Kidney (tissue), 14 donors: ENCODE results near the gene SLFN11. TPM values are rescaled to one million over a fixed set of nuclear protein-coding genes. Genes with fewer than 3 reads are reported as not detected.

Experiments
- DNase-seq, 5 donors: peaks; one replicate each; pipeline ENCODE4 v3.0.0-alpha.2; 2013 to 2020
- FAIRE-seq: peaks from 2 replicates; lab custom pipeline; 2012; peaks lifted over from hg19 to GRCh38; lab: Jason Lieb, UNC
- H3K27ac ChIP-seq, 2 donors: one replicate each; pipeline ENCODE4 v1.7.0; 2013; ENCODE audit warnings: low read depth in 2 of 2, low read length in 2 of 2, inconsistent platforms in 1 of 2
- H3K27me3 ChIP-seq: one replicate; pipeline ENCODE4 v1.7.1; 2013; ENCODE audit warnings: low read length, inconsistent platforms; ENCODE audit not compliant: control insufficient read depth, insufficient read depth
- H3K36me3 ChIP-seq, 3 donors: one replicate each; pipeline versions ENCODE4 v1.7.0 to v1.7.1; 2013; ENCODE audit warnings: low read length in 3 of 3, control low read depth in 1 of 3, inconsistent platforms in 1 of 3; ENCODE audit not compliant: insufficient read depth in 3 of 3, control insufficient read depth in 2 of 3
- H3K4me1 ChIP-seq, 3 donors: one replicate each; pipeline versions ENCODE4 v1.7.0 to v1.7.1; 2013; ENCODE audit warnings: low read length in 3 of 3, inconsistent platforms in 1 of 3, low read depth in 1 of 3; ENCODE audit not compliant: control insufficient read depth in 2 of 3, insufficient read depth in 2 of 3
- H3K4me3 ChIP-seq, 3 donors: one replicate each; pipeline versions ENCODE4 v1.7.0 to v1.8.1; 2013; ENCODE audit warnings: low read length in 3 of 3, control low read depth in 1 of 3, inconsistent platforms in 1 of 3
- H3K9ac ChIP-seq, 3 donors: one replicate each; pipeline versions ENCODE4 v1.7.0 to v1.7.1; 2013; ENCODE audit warnings: low read length in 3 of 3, control low read depth in 1 of 3, inconsistent platforms in 1 of 3
- H3K9me3 ChIP-seq, 3 donors: one replicate each; pipeline versions ENCODE4 v1.7.0 to v1.7.1; 2013; ENCODE audit warnings: low read length in 3 of 3, control low read depth in 1 of 3, inconsistent platforms in 1 of 3; ENCODE audit not compliant: control insufficient read depth in 2 of 3, insufficient read depth in 1 of 3
- CTCF ChIP-seq: IDR thresholded peaks from 3 replicates; pipeline ENCODE4 v1.5.1; 2012; ENCODE audit warnings: mild to moderate bottlenecking, moderate library complexity, borderline replicate concordance; ENCODE audit not compliant: insufficient read depth; ENCODE audit errors: extremely low read depth
- intact Hi-C: fragments of 100-400 bp; cut with DNase I; formaldehyde crosslinking; loops from one replicate; pipeline ENCODE4 v1.11.1; 2022
- polyA plus RNA-seq: library from polyadenylated mRNA; stranded (reverse); fragments of 350-450 nt; fragmentation: Illumina TruSeq; extraction: RNeasy Lipid Tissue Mini Kit (QIAGEN cat#74804); gene quantifications from one replicate; pipeline ENCODE4 v1.2.3, GENCODE V29; 2014; ENCODE audit warnings: low read depth, low replicate concordance; ENCODE audit not compliant: insufficient read depth
- total RNA-seq: library from RNA; stranded (reverse); fragmentation: NEBNext Ultra II Directional; extraction: Animal tissue kit (Norgen Biotek cat#: 25700); gene quantifications from one replicate; pipeline ENCODE4 v1.2.1, GENCODE V29; 2021
- donor health status: control.
- donor health status: control.
- donor health status: control.
- donor health status: control.
- donor health status: control.
- donor health status: DM: yes; HTN: yes; CAD: no.
- donor health status: Normal renal cell carcinoma (clear cell type).

The SLFN11 gene
- total and polyA plus RNA-seq, 2 donors from 2014 or later, result 4.0 to 31.9 TPM

DNA sequence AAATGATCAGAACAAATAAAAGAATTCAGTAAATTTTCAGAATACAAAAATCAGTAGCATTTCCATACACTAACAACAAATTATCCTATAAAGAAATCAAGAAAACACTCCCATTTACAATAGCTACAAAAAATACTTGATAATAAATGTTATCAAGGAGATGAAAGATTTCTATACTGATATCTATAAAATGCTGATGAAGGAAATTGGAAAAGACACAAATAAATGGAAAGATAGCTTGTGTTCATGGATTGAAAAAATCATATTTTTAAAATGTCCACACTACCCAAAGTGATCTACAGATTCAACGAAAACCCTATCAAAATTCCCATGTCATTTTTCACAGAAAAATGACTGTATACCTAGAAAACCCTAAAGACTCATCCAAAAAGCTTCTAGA is 40.8 kb upstream of the SLFN11 start:
- Histone ChIP-seq H3K36me3 (peaks cover 2 to 10% (median 5%) of the 10 kb centered on the region in 3 donors), H3K4me1 (no peaks in the 10 kb centered on the region), H3K27me3 (no peaks in the 10 kb centered on the region), H3K27ac (no peak overlapping the region), H3K9me3 (no peaks in the 10 kb centered on the region), H3K9ac (no peak overlapping the region), H3K4me3 (no peak overlapping the region)
- DNase-seq, result no peak
- FAIRE-seq, result no peak
- TF ChIP-seq CTCF, result no peak
- intact Hi-C loops, result no loop called here

DNA sequence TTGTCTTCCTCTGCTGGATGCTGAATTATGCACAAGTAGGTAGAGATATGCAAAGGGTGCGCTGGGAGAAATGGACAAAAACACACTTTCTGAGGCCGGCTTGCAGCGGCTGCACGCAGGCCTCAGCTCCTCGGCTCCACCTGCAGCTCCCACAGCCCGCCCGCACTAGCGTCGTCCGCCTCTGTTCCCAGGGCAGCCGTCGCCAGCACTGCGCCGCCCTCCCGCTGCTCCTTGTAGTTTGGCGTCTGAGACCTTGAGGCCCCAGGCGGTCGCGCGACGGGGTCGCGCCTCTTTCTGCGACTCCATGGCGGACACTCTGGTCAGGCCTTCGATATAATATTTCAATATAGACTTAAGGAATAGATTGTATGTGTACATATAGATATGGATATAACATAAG is 34.1 kb upstream of the SLFN11 start:
- DNase-seq (no peak), FAIRE-seq (no peak)
- no peaks in the 10 kb centered on the region for H3K27me3 ChIP-seq
- TF ChIP-seq CTCF, result no peak
- peaks cover 0 to 5% (median 2%) of the 10 kb centered on the region in 3 donors for H3K36me3 ChIP-seq
- intact Hi-C loops, result no loop called here
- H3K27ac ChIP-seq, result no peak overlapping the region
- no peak overlapping the region for H3K4me3 ChIP-seq
- H3K9me3 ChIP-seq, result no peaks in the 10 kb centered on the region
- H3K9ac ChIP-seq, result no peak overlapping the region
- H3K4me1 ChIP-seq, result no peaks in the 10 kb centered on the region

DNA sequence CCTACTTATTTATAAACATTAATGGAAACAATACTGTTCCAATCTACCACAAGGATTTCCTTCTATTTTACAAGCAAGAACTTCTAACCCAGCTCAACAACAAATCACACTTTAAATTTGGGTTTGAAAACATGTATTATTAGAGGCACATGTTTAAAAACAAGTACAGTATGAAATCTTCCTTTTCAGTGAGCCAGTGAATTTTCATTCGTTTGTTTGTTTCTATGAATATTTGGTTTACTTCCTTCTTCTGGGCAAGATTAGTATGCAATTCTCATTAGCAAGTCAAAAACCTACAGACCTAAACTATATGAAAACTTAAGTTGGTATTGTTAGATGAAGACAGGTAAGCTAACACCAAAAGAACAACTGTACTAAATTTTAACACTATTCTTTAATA is 33.1 kb upstream of the SLFN11 start:
- no peak for FAIRE-seq
- no peak for DNase-seq
- intact Hi-C loops, result no loop called here

More for the DNA sequence above, 33.1 kb upstream of the SLFN11 start:
- Histone ChIP-seq H3K27me3 (no peaks in the 10 kb centered on the region), H3K4me3 (no peak overlapping the region), H3K4me1 (no peaks in the 10 kb centered on the region), H3K9me3 (no peaks in the 10 kb centered on the region), H3K36me3 (peaks cover 0 to 5% (median 2%) of the 10 kb centered on the region in 3 donors), H3K9ac (no peak overlapping the region), H3K27ac (no peak overlapping the region)
- TF ChIP-seq CTCF, result no peak
